K562 (cell line): ENCODE measurements around the gene FNDC4. TPM values are rescaled to one million over a fixed set of nuclear protein-coding genes. Genes with fewer than 3 reads are reported as not detected.

Experiments
- BRD4 ChIP-seq: fragments of 200-600 bp; sonication (generic); IDR thresholded peaks from 2 replicates; pipeline ENCODE4 v1.6.1; 2017; ENCODE audit warnings: inconsistent platforms
- CCAR2 ChIP-seq: fragments of 200-400 bp; formaldehyde crosslinking; IDR thresholded peaks from 2 replicates; pipeline ENCODE4 v1.6.1; 2017; ENCODE audit warnings: mild to moderate bottlenecking, low read depth, low read length
- DDX20 ChIP-seq: fragments of 450-650 bp; IDR thresholded peaks from 2 replicates; pipeline ENCODE4 v1.6.1; 2016; ENCODE audit warnings: missing genetic modification characterization, low read depth, mild to moderate bottlenecking, missing compliant biosample characterization, moderate library complexity
- ESRRA ChIP-seq: fragments of 450-650 bp; IDR thresholded peaks from 2 replicates; pipeline ENCODE4 v1.6.1; 2014; ENCODE audit warnings: low read depth, mild to moderate bottlenecking, moderate library complexity, borderline replicate concordance
- NCOA6 ChIP-seq: fragments of 450-650 bp; IDR thresholded peaks from 2 replicates; pipeline ENCODE4 v1.6.1; 2017; ENCODE audit warnings: mild to moderate bottlenecking
- TFAM ChIP-seq: fragments of 250-450 bp; sonication (Bioruptor Pico); conservative IDR thresholded peaks from 2 replicates; pipeline ENCODE4 v1.5.0; 2021; ENCODE audit warnings: mild to moderate bottlenecking, moderate library complexity
- ZEB2 ChIP-seq: fragments of 450-650 bp; IDR thresholded peaks from 2 replicates; pipeline ENCODE4 v1.6.1; 2016
- ZNF143 ChIP-seq: sonication (generic); formaldehyde crosslinking; IDR thresholded peaks from 2 replicates; pipeline ENCODE4 v1.9.0; 2022; ENCODE audit warnings: mild to moderate bottlenecking, missing genetic modification reagents
- ZNF785 ChIP-seq: fragments of 250-450 bp; sonication (Bioruptor Pico); IDR thresholded peaks from 2 replicates; pipeline ENCODE4 v1.4.0; 2020; ENCODE audit warnings: mild to moderate bottlenecking
- ZSCAN29 ChIP-seq: fragments of 450-650 bp; IDR thresholded peaks from 2 replicates; pipeline ENCODE4 v1.6.1; 2017
- polyA plus RNA-seq, 8 experiments: library from polyadenylated mRNA; depleted of rRNA in 4 of 8; stranded (reverse) in 5 of 8; unstranded in 3 of 8; fragments of >200 nt; fragmentation: Nextera tagmentation in 2 of 8; fragmentation: Illumina TruSeq in 1 of 8; extraction: Ambion mirVana in 2 of 8; extraction: Trizol in 1 of 8; gene quantifications; 2 replicates each; pipeline versions ENCODE4 v1.2.1 to v1.2.3, GENCODE V29; 2011 to 2014; ENCODE audit warnings: inconsistent platforms in 1 of 8, missing spikeins in 1 of 8
- total RNA-seq, 7 experiments: library from RNA; depleted of rRNA in 6 of 7; stranded (reverse); fragments of >200 nt in 6 of 7; fragmentation: Illumina TruSeq in 2 of 7; extraction: Trizol in 2 of 7; gene quantifications; 2 replicates each; pipeline versions ENCODE4 v1.2.1 to v1.2.3, GENCODE V29; 2011 to 2021; ENCODE audit warnings: low replicate concordance in 1 of 7
- TF ChIP-seq, protein P1 (sequence below), 3 experiments: fragments of 200-800 bp in 1 of 3; fragments of 250-450 bp in 1 of 3; fragments of 450-650 bp in 1 of 3; sonication (Bioruptor Pico) in 1 of 3; sonication (Bioruptor generic) in 1 of 3; formaldehyde crosslinking in 1 of 3; IDR thresholded peaks; 2 replicates each; pipeline versions ENCODE4 v1.6.1 to v1.8.0; 2016 to 2022; ENCODE audit warnings: mild to moderate bottlenecking in 2 of 3, missing genetic modification characterization in 2 of 3, missing compliant biosample characterization in 1 of 3, moderate library complexity in 1 of 3
- TF ChIP-seq, protein P2 (sequence below): sonication (generic); formaldehyde crosslinking; IDR thresholded peaks from 2 replicates; pipeline ENCODE4 v1.9.0; 2022; ENCODE audit warnings: mild to moderate bottlenecking, missing genetic modification reagents
- TF ChIP-seq, protein P3 (sequence below): fragments of 450-650 bp; IDR thresholded peaks from 2 replicates; pipeline ENCODE4 v1.6.1; 2016; ENCODE audit warnings: low read depth
- TF ChIP-seq, protein P4 (sequence below): IDR thresholded peaks from 2 replicates; pipeline ENCODE4 v1.6.1; 2011; ENCODE audit not compliant: insufficient read length; ENCODE audit errors: extremely low read depth

The FNDC4 gene
- total and polyA plus RNA-seq, 9 of the 15 experiments (the other 6 are each of a cell fraction or from before 2014, with no cell fraction given) = 0.28 to 4.9 (median 2.3) TPM

DNA sequence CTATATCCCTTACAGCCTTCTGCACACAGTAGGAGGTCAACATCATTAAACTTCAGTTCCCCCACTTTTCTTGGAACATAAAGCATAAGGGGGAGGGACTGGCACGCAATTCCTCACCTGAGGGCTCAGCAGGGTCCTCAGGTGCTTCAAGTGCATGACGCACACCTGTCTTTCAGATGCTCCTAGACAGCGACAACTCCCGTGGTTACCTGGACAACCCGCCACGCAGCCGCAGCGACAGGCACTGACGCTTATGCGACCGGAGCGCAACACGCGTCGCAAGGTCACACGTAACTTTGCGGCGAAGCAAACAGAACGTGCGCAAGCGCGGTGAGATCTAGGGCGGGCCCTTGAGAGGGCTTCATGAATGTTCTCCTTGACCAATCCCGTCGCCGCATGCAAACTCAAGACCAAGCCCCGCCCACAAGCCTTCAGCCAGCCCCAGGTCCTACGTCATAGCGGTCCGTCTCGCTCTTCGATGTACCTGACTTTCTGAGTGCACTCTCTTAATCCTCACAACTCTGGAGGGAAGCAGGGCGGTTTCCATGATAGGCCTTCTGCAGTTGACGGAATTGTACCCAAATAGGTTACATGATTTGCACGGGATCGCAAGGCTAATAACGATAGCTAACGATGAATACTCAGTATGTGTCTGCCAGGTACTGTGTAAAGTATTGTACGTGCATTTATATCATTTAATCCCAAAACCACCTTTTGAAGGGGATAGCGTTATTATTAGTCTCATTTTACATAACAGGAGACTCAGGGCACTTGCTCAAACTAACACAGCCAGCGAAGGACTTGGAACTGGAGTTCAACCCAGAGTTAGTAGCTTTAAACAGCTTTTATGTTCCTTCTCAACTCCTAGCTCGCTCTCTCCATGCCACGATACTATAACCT, 5.3 kb downstream of the FNDC4 start, which contains the start of gene IFT172 (continued):
- TF ChIP-seq BRD4 (no peak), ZEB2 (peak; percentile 85), ESRRA (peak; percentile 94), ZNF143 (CRISPR knock-in tag) (no peak), ZSCAN29 (no peak), TFAM (no peak), DDX20 (tag) (no peak), CCAR2 (no peak), NCOA6 (no peak; the same call in 1 of the 2 replicates), ZNF785 (no peak)
- TF ChIP-seq, protein P1, sequence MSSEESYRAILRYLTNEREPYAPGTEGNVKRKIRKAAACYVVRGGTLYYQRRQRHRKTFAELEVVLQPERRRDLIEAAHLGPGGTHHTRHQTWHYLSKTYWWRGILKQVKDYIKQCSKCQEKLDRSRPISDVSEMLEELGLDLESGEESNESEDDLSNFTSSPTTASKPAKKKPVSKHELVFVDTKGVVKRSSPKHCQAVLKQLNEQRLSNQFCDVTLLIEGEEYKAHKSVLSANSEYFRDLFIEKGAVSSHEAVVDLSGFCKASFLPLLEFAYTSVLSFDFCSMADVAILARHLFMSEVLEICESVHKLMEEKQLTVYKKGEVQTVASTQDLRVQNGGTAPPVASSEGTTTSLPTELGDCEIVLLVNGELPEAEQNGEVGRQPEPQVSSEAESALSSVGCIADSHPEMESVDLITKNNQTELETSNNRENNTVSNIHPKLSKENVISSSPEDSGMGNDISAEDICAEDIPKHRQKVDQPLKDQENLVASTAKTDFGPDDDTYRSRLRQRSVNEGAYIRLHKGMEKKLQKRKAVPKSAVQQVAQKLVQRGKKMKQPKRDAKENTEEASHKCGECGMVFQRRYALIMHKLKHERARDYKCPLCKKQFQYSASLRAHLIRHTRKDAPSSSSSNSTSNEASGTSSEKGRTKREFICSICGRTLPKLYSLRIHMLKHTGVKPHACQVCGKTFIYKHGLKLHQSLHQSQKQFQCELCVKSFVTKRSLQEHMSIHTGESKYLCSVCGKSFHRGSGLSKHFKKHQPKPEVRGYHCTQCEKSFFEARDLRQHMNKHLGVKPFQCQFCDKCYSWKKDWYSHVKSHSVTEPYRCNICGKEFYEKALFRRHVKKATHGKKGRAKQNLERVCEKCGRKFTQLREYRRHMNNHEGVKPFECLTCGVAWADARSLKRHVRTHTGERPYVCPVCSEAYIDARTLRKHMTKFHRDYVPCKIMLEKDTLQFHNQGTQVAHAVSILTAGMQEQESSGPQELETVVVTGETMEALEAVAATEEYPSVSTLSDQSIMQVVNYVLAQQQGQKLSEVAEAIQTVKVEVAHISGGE (CRISPR knock-in tag; IDR thresholded peaks at IDR 0.05) = peak in 1 of 3 experiments; percentile 75; a peak in 2 of 6 replicates
- TF ChIP-seq, protein P2, sequence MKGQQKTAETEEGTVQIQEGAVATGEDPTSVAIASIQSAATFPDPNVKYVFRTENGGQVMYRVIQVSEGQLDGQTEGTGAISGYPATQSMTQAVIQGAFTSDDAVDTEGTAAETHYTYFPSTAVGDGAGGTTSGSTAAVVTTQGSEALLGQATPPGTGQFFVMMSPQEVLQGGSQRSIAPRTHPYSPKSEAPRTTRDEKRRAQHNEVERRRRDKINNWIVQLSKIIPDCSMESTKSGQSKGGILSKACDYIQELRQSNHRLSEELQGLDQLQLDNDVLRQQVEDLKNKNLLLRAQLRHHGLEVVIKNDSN (CRISPR knock-in tag) = peak; percentile 59; the same call in 1 of the 2 replicates
- TF ChIP-seq, protein P3, sequence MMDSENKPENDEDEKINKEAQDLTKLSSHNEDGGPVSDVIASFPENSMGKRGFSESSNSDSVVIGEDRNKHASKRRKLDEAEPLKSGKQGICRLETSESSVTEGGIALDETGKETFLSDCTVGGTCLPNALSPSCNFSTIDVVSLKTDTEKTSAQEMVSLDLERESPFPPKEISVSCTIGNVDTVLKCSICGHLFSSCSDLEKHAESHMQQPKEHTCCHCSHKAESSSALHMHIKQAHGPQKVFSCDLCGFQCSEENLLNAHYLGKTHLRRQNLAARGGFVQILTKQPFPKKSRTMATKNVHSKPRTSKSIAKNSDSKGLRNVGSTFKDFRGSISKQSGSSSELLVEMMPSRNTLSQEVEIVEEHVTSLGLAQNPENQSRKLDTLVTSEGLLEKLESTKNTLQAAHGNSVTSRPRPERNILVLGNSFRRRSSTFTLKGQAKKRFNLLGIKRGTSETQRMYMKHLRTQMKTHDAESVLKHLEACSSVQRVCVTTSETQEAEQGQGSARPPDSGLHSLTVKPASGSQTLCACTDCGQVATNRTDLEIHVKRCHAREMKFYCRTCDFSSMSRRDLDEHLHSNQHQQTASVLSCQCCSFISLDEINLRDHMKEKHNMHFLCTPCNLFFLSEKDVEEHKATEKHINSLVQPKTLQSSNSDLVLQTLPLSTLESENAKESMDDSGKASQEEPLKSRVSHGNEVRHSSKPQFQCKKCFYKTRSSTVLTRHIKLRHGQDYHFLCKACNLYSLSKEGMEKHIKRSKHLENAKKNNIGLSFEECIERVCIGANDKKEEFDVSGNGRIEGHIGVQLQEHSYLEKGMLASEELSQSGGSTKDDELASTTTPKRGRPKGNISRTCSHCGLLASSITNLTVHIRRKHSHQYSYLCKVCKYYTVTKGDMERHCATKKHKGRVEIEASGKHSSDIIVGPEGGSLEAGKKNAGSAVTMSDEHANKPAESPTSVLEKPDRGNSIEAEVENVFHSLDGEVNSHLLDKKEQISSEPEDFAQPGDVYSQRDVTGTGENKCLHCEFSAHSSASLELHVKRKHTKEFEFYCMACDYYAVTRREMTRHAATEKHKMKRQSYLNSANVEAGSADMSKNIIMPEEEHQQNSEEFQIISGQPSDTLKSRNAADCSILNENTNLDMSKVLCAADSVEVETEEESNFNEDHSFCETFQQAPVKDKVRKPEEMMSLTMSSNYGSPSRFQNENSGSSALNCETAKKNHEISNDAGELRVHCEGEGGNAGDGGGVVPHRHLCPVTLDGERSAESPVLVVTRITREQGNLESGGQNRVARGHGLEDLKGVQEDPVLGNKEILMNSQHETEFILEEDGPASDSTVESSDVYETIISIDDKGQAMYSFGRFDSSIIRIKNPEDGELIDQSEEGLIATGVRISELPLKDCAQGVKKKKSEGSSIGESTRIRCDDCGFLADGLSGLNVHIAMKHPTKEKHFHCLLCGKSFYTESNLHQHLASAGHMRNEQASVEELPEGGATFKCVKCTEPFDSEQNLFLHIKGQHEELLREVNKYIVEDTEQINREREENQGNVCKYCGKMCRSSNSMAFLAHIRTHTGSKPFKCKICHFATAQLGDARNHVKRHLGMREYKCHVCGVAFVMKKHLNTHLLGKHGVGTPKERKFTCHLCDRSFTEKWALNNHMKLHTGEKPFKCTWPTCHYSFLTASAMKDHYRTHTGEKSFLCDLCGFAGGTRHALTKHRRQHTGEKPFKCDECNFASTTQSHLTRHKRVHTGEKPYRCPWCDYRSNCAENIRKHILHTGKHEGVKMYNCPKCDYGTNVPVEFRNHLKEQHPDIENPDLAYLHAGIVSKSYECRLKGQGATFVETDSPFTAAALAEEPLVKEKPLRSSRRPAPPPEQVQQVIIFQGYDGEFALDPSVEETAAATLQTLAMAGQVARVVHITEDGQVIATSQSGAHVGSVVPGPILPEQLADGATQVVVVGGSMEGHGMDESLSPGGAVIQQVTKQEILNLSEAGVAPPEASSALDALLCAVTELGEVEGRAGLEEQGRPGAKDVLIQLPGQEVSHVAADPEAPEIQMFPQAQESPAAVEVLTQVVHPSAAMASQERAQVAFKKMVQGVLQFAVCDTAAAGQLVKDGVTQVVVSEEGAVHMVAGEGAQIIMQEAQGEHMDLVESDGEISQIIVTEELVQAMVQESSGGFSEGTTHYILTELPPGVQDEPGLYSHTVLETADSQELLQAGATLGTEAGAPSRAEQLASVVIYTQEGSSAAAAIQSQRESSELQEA = no peak
- TF ChIP-seq, protein P4, sequence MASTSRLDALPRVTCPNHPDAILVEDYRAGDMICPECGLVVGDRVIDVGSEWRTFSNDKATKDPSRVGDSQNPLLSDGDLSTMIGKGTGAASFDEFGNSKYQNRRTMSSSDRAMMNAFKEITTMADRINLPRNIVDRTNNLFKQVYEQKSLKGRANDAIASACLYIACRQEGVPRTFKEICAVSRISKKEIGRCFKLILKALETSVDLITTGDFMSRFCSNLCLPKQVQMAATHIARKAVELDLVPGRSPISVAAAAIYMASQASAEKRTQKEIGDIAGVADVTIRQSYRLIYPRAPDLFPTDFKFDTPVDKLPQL = peak; percentile 57
